Hepatocyte (in vitro differentiated cells): ENCODE data around the gene IL20. TPM values are rescaled to one million over a fixed set of nuclear protein-coding genes. Genes with fewer than 3 reads are reported as not detected.

ENCODE experiments used
- DNase-seq: peaks from one replicate; pipeline ENCODE4 v3.0.0-alpha.2; 2016; ENCODE audit warnings: low spot score
- H2AFZ ChIP-seq: fragments of 200-600 bp; sonication (generic); 2 replicates; pipeline ENCODE4 v1.6.0; 2016; ENCODE audit warnings: antibody characterized with exemption, mild to moderate bottlenecking
- H3K27ac ChIP-seq: fragments of 200-600 bp; sonication (generic); 2 replicates; pipeline ENCODE4 v1.5.1; 2016; ENCODE audit warnings: mild to moderate bottlenecking
- H3K27me3 ChIP-seq: fragments of 200-600 bp; sonication (generic); 2 replicates; pipeline ENCODE4 v1.6.1; 2016
- H3K36me3 ChIP-seq: fragments of 200-600 bp; sonication (generic); replicated peaks from 2 replicates; pipeline ENCODE4 v1.5.1; 2016; ENCODE audit warnings: low read depth; ENCODE audit not compliant: insufficient read depth
- H3K4me1 ChIP-seq: fragments of 200-600 bp; sonication (generic); 2 replicates; pipeline ENCODE4 v1.5.1; 2016; ENCODE audit warnings: mild to moderate bottlenecking, moderate library complexity; ENCODE audit not compliant: insufficient read depth
- H3K4me2 ChIP-seq: fragments of 200-600 bp; sonication (generic); 2 replicates; pipeline ENCODE4 v1.6.0; 2016
- H3K4me3 ChIP-seq: fragments of 200-600 bp; sonication (generic); 2 replicates; pipeline ENCODE4 v1.5.1; 2016; ENCODE audit warnings: mild to moderate bottlenecking
- H3K79me2 ChIP-seq: fragments of 200-600 bp; sonication (generic); 2 replicates; pipeline ENCODE4 v1.6.0; 2017; ENCODE audit warnings: mild to moderate bottlenecking
- H3K9me2 ChIP-seq: fragments of 200-600 bp; sonication (generic); replicated peaks from 2 replicates; pipeline ENCODE4 v1.6.0; 2017; ENCODE audit warnings: mild to moderate bottlenecking; ENCODE audit not compliant: insufficient read depth
- H3K9me3 ChIP-seq: fragments of 200-600 bp; sonication (generic); 2 replicates; pipeline ENCODE4 v1.5.1; 2016; ENCODE audit warnings: low read depth, mild to moderate bottlenecking
- H4K20me1 ChIP-seq: fragments of 200-600 bp; sonication (generic); 2 replicates; pipeline ENCODE4 v1.6.0; 2016; ENCODE audit warnings: mild to moderate bottlenecking; ENCODE audit not compliant: insufficient read depth, poor library complexity, severe bottlenecking
- EZH2 ChIP-seq: fragments of 200-600 bp; sonication (generic); IDR thresholded peaks from 2 replicates; pipeline ENCODE4 v1.6.1; 2016; ENCODE audit warnings: antibody characterized with exemption, mild to moderate bottlenecking, borderline replicate concordance
- EZH2phosphoT487 ChIP-seq: fragments of 200-600 bp; sonication (generic); IDR thresholded peaks from one replicate; pipeline ENCODE4 v1.6.1; 2018; ENCODE audit warnings: antibody characterized with exemption, mild to moderate bottlenecking, low read depth, moderate library complexity; ENCODE audit not compliant: unreplicated experiment, severe bottlenecking
- WGBS: methylation state at CpG from one replicate; pipeline ENCODE4 v1.1.6; 2016; ENCODE audit warnings: low lambda C conversion rate; ENCODE audit errors: missing lambda C conversion rate; 5-methylcytosine and 5-hydroxymethylcytosine counted together
- polyA plus RNA-seq: library from polyadenylated mRNA; unstranded; fragments of >200 nt; fragmentation: Nextera tagmentation; extraction: Ambion mirVana; gene quantifications from 2 replicates; pipeline ENCODE4 v1.2.1, GENCODE V29; 2016
- total RNA-seq: library from RNA; depleted of rRNA; stranded (reverse); fragments of >200 nt; gene quantifications from 2 replicates; pipeline ENCODE4 v1.2.3, GENCODE V29; 2014
- TF ChIP-seq, protein P1 (sequence below): fragments of 200-600 bp; sonication (generic); IDR thresholded peaks from 2 replicates; pipeline ENCODE4 v1.5.1; 2016; ENCODE audit warnings: antibody characterized with exemption, mild to moderate bottlenecking; ENCODE audit not compliant: poor library complexity

IL20 gene
- total RNA-seq (not detected in 2 replicates), polyA plus RNA-seq (not detected in 2 replicates)

DNA sequence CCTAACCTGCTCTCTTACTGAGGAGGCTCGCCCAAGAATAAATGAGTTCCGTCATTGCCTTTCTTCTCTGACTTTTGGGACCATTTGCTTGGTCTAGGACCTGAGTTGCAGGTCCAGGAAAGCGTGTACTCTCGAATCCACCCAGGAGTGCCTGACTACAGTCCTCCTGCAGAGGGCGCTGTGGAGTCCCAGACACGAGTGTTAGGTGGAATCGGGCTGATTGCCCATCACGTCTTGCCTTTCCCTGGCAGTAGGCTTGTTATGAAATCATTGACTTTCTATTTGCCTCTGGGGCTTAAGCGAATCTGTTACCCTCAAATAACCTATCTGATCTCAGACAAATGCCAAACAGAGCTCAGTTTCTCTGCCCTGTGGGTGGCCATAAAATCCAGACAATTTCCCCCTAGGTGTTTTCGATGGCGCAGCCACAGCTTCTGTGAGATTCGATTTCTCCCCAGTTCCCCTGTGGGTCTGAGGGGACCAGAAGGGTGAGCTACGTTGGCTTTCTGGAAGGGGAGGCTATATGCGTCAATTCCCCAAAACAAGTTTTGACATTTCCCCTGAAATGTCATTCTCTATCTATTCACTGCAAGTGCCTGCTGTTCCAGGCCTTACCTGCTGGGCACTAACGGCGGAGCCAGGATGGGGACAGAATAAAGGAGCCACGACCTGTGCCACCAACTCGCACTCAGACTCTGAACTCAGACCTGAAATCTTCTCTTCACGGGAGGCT, at the start of gene IL20:
TSS of gene IL20 (plus strand) at position 685 of the 733 bp plus-strand sequence. CDS start 230 bp downstream, outside the sequence.
- Histone ChIP-seq H3K36me3 (no peaks in the 10 kb centered on the region), H3K4me3 (no peak within 1 kb of the TSS), H3K9me2 (no peaks in the 10 kb centered on the region), H3K27me3 (peaks cover 31% of the 10 kb centered on the region), H4K20me1 (no peaks in the 10 kb centered on the region), H3K4me1 (no peaks in the 10 kb centered on the region), H2AFZ (no peak within 1 kb of the TSS), H3K79me2 (no peaks in the 10 kb centered on the region), H3K9me3 (no peaks in the 10 kb centered on the region), H3K27ac (no peak within 1 kb of the TSS), H3K4me2 (no peak within 1 kb of the TSS)
- peak; percentile 73 for DNase-seq
- 54% methylated on average over 19 of the region's 19 CpGs for WGBS
- TF ChIP-seq, protein P1, sequence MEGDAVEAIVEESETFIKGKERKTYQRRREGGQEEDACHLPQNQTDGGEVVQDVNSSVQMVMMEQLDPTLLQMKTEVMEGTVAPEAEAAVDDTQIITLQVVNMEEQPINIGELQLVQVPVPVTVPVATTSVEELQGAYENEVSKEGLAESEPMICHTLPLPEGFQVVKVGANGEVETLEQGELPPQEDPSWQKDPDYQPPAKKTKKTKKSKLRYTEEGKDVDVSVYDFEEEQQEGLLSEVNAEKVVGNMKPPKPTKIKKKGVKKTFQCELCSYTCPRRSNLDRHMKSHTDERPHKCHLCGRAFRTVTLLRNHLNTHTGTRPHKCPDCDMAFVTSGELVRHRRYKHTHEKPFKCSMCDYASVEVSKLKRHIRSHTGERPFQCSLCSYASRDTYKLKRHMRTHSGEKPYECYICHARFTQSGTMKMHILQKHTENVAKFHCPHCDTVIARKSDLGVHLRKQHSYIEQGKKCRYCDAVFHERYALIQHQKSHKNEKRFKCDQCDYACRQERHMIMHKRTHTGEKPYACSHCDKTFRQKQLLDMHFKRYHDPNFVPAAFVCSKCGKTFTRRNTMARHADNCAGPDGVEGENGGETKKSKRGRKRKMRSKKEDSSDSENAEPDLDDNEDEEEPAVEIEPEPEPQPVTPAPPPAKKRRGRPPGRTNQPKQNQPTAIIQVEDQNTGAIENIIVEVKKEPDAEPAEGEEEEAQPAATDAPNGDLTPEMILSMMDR = peak; percentile 59
- TF ChIP-seq EZH2 = no peak
- TF ChIP-seq EZH2phosphoT487 = no peak

GRCh38 chr1:206816390-206817287, 48.8 kb upstream of the IL20 start:
- H3K36me3 ChIP-seq = no peaks in the 10 kb centered on the region
- no peaks in the 10 kb centered on the region for H3K9me3 ChIP-seq
- no peaks in the 10 kb centered on the region for H3K4me1 ChIP-seq
- H4K20me1 ChIP-seq = no peaks in the 10 kb centered on the region
- peak overlapping the region; percentile 52 for H3K27ac ChIP-seq
- no peak overlapping the region for H3K4me3 ChIP-seq
- TF ChIP-seq EZH2 = no peak
- no peak for TF ChIP-seq EZH2phosphoT487
- TF ChIP-seq, protein P1 = no peak
- no peak overlapping the region for H3K4me2 ChIP-seq
- H3K79me2 ChIP-seq = no peaks in the 10 kb centered on the region
- H2AFZ ChIP-seq = no peak overlapping the region
- 74% methylated on average over 4 of the region's 4 CpGs for WGBS
- peak; percentile 27 for DNase-seq
- no peaks in the 10 kb centered on the region for H3K27me3 ChIP-seq
- H3K9me2 ChIP-seq = no peaks in the 10 kb centered on the region

GRCh38 chr1:206821493-206821892, 43.9 kb upstream of the IL20 start:
- H3K9me3 ChIP-seq = no peaks in the 10 kb centered on the region
- H3K9me2 ChIP-seq = no peaks in the 10 kb centered on the region
- DNase-seq = no peak
- H3K4me1 ChIP-seq = no peaks in the 10 kb centered on the region
- H3K4me3 ChIP-seq = no peak overlapping the region
- no peaks in the 10 kb centered on the region for H3K27me3 ChIP-seq
- no peaks in the 10 kb centered on the region for H4K20me1 ChIP-seq
- no peak overlapping the region for H3K27ac ChIP-seq
- 80% methylated on average over 4 of the region's 4 CpGs for WGBS
- TF ChIP-seq EZH2phosphoT487 (no peak), EZH2 (no peak)
- TF ChIP-seq, protein P1 = no peak
- H3K4me2 ChIP-seq = no peak overlapping the region
- no peaks in the 10 kb centered on the region for H3K79me2 ChIP-seq
- H2AFZ ChIP-seq = no peak overlapping the region
- H3K36me3 ChIP-seq = no peaks in the 10 kb centered on the region
